ENCODE data around the gene DPEP3. TPM values are rescaled to one million over a fixed set of nuclear protein-coding genes. Genes with fewer than 3 reads are reported as not detected.

Gene DPEP3
- total and polyA plus RNA-seq, 10 of the 15 experiments (the other 5 are each of a cell fraction or from before 2014, with no cell fraction given): not detected

GRCh38 chr16:68005786-68006286, 25.5 kb upstream of the DPEP3 start:
- no peak overlapping the region for H3K4me2 ChIP-seq (ENCODE audit: control insufficient read depth, insufficient read depth)
- peak overlapping the region; percentile 64 for H2AFZ ChIP-seq (ENCODE audit: control insufficient read depth, low read depth, low read length)
- CTCF ChIA-PET: interaction anchor here (0.6 to 2.4 kb wide), 3 partner anchors 11 to 34 kb away, joined by 3 to 9 read pairs (median 4); no protein-coding TSS in a partner anchor
- DNase-seq (ENCODE audit: low read depth, low spot score): no peak
- RAD21 ChIA-PET (ENCODE audit: unreplicated experiment): no interaction called here
- no peak for FAIRE-seq
- peaks cover 4% of the 10 kb centered on the region; the same call in 1 of the 2 replicates for H3K4me1 ChIP-seq (ENCODE audit: control insufficient read depth, insufficient read depth, low read length)
- TF ChIP-seq CHD4 (IDR thresholded peaks at IDR 0.05) (no peak), STAT1 (conservative IDR thresholded peaks at IDR 0.05) (no peak), PAX8 (IDR thresholded peaks at IDR 0.05) (no peak), ZNF687 (IDR thresholded peaks at IDR 0.05) (no peak), SMARCA5 (IDR thresholded peaks at IDR 0.05) (no peak)
- TF ChIP-seq, protein P1, sequence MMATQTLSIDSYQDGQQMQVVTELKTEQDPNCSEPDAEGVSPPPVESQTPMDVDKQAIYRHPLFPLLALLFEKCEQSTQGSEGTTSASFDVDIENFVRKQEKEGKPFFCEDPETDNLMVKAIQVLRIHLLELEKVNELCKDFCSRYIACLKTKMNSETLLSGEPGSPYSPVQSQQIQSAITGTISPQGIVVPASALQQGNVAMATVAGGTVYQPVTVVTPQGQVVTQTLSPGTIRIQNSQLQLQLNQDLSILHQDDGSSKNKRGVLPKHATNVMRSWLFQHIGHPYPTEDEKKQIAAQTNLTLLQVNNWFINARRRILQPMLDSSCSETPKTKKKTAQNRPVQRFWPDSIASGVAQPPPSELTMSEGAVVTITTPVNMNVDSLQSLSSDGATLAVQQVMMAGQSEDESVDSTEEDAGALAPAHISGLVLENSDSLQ (IDR thresholded peaks at IDR 0.05): no peak
- no peaks in the 10 kb centered on the region for H3K27me3 ChIP-seq (replicated peaks in 1 of 2; ENCODE audit: control insufficient read depth in 2 of 2, insufficient read depth in 2 of 2, low read length in 1 of 2)
- intact Hi-C loops (cut with micrococcal nuclease; ENCODE audit: unreplicated experiment): no loop called here
- no peaks in the 10 kb centered on the region for H4K20me1 ChIP-seq (ENCODE audit: control insufficient read depth, insufficient read depth)
- no peak overlapping the region for H3K27ac ChIP-seq (ENCODE audit: control insufficient read depth, insufficient read depth)
- 1% methylated on average over 6 of the region's 6 CpGs for WGBS (ENCODE audit: insufficient coverage, insufficient replicate concordance, low lambda C conversion rate, missing lambda C conversion rate)
- H3K4me3 ChIP-seq: no peak overlapping the region
- ATAC-seq: peak; percentile 68
- POLR2A ChIA-PET: no interaction called here
- SMC1A ChIA-PET (ENCODE audit: uncharacterized antibody, unreplicated experiment): interaction anchor here (0.6 to 1.6 kb wide), 5 partner anchors 8 to 222 kb away, joined by 3 to 5 read pairs (median 4); no protein-coding TSS in a partner anchor
- no TSS peak for BruUV-seq (replicated peaks)
- H3K9ac ChIP-seq (ENCODE audit: control insufficient read depth, insufficient read depth, low read length): no peak overlapping the region
- in situ Hi-C loops (cut with MboI): no loop called here
- H3K9me3 ChIP-seq (replicated peaks; ENCODE audit: control insufficient read depth, insufficient read depth, low read length): no peaks in the 10 kb centered on the region
- no peaks in the 10 kb centered on the region for H3K79me2 ChIP-seq (ENCODE audit: control insufficient read depth, insufficient read depth, low read length)
- H3K36me3 ChIP-seq (ENCODE audit: control insufficient read depth in 2 of 2, insufficient read depth in 2 of 2, low read length in 1 of 2): no peaks in the 10 kb centered on the region

Measured in GM12878 (cell line).